GM19193 (cell line): ENCODE measurements around the gene RBMS1.

Experiments
- POLR2A ChIP-seq: IDR thresholded peaks from 4 replicates; pipeline ENCODE4 v1.6.1; 2011; ENCODE audit not compliant: insufficient read depth, insufficient read length; ENCODE audit errors: extremely low read depth

RBMS1 gene

GRCh38 chr2:160253440-160254188, 240.0 kb downstream of the RBMS1 start:
- no peak for TF ChIP-seq POLR2A

- TF ChIP-seq POLR2A: no peak
Measured at GRCh38 chr2:160252900-160253299, 240.7 kb downstream of the RBMS1 start.

- TF ChIP-seq POLR2A: no peak
Measured at GRCh38 chr2:160252278-160252887, 241.2 kb downstream of the RBMS1 start.

- no peak for TF ChIP-seq POLR2A
Measured at GRCh38 chr2:160251569-160251968, 242.0 kb downstream of the RBMS1 start.

GRCh38 chr2:160249876-160250275, 243.7 kb downstream of the RBMS1 start:
- TF ChIP-seq POLR2A: no peak

- no peak for TF ChIP-seq POLR2A
Measured at GRCh38 chr2:160247296-160248035, 246.1 kb downstream of the RBMS1 start.

GRCh38 chr2:160246356-160246755, 247.3 kb downstream of the RBMS1 start:
- TF ChIP-seq POLR2A: no peak

- no peak for TF ChIP-seq POLR2A
Measured at GRCh38 chr2:160245614-160246155, 247.9 kb downstream of the RBMS1 start.

GRCh38 chr2:160242893-160243564, 250.6 kb downstream of the RBMS1 start:
- no peak for TF ChIP-seq POLR2A

- no peak for TF ChIP-seq POLR2A
Measured at GRCh38 chr2:160241251-160242137, 252.1 kb downstream of the RBMS1 start.

- no peak for TF ChIP-seq POLR2A
Measured at GRCh38 chr2:160239436-160239835, 254.2 kb downstream of the RBMS1 start.

GRCh38 chr2:160238392-160238791, 255.2 kb downstream of the RBMS1 start:
- no peak for TF ChIP-seq POLR2A

- TF ChIP-seq POLR2A: no peak
Measured at GRCh38 chr2:160232905-160233475, 260.6 kb downstream of the RBMS1 start.

- no peak for TF ChIP-seq POLR2A
Measured at GRCh38 chr2:160229591-160229990, 264.0 kb downstream of the RBMS1 start.
